22Rv1 (cell line): ENCODE data around the gene ZNF516.

Experiments
- CTCF ChIP-seq: fragments of 450-650 bp; IDR thresholded peaks from 2 replicates; pipeline ENCODE4 v1.5.1; 2017; ENCODE audit warnings: mild to moderate bottlenecking
- ZFX ChIP-seq: fragments of 450-650 bp; IDR thresholded peaks from 2 replicates; pipeline ENCODE4 v1.6.1; 2017; ENCODE audit warnings: antibody characterized with exemption, borderline replicate concordance

- no peak for TF ChIP-seq CTCF
- TF ChIP-seq ZFX: no peak
These were observed 26.5 kb upstream of the ZNF516 start for GRCh38 chr18:76521417-76522121.
